ENCODE data around the gene GSG1L. TPM values are rescaled to one million over a fixed set of nuclear protein-coding genes. Genes with fewer than 3 reads are reported as not detected.

GSG1L gene
- total RNA-seq, 1 donor = not detected

GRCh38 chr16:27985981-27986380 lies 77.5 kb downstream of the GSG1L start:
- DNase-seq (ENCODE audit: insufficient read length, low spot score, missing footprints) = no peak
- H3K27me3 ChIP-seq (ENCODE audit: insufficient read depth, low read length) = peaks cover 16% of the 10 kb centered on the region
- no peaks in the 10 kb centered on the region for H3K9me3 ChIP-seq (ENCODE audit: low read depth, low read length)
- H4K20me1 ChIP-seq (ENCODE audit: insufficient read depth, low read length) = no peaks in the 10 kb centered on the region
- no peak for TF ChIP-seq CTCF (IDR thresholded peaks at IDR 0.05; ENCODE audit: extremely low read depth, low read depth, low read length)
- no peaks in the 10 kb centered on the region for H3K79me2 ChIP-seq (ENCODE audit: insufficient read depth, low read length)
- no peak overlapping the region for H3K27ac ChIP-seq (ENCODE audit: low read depth, low read length)
- H2AFZ ChIP-seq (ENCODE audit: low read length) = no peak overlapping the region
- H3K4me3 ChIP-seq (ENCODE audit: insufficient read depth, low read length) = no peak overlapping the region
- no peaks in the 10 kb centered on the region for H3K36me3 ChIP-seq (ENCODE audit: insufficient read depth, low read length)
- no peak overlapping the region for H3K4me2 ChIP-seq (ENCODE audit: insufficient read depth, low read length)
- no peaks in the 10 kb centered on the region for H3K4me1 ChIP-seq (ENCODE audit: insufficient read depth, low read length)

- H3K36me3 ChIP-seq (ENCODE audit: insufficient read depth, low read length) = no peaks in the 10 kb centered on the region
- no peak overlapping the region for H3K4me3 ChIP-seq (ENCODE audit: insufficient read depth, low read length)
- H2AFZ ChIP-seq (ENCODE audit: low read length) = no peak overlapping the region
- H3K27ac ChIP-seq (ENCODE audit: low read depth, low read length) = no peak overlapping the region
- no peak for TF ChIP-seq CTCF (IDR thresholded peaks at IDR 0.05; ENCODE audit: extremely low read depth, low read depth, low read length)
- no peaks in the 10 kb centered on the region for H4K20me1 ChIP-seq (ENCODE audit: insufficient read depth, low read length)
- H3K27me3 ChIP-seq (ENCODE audit: insufficient read depth, low read length) = peaks cover 25% of the 10 kb centered on the region
- H3K9me3 ChIP-seq (ENCODE audit: low read depth, low read length) = no peaks in the 10 kb centered on the region
- no peak for DNase-seq (ENCODE audit: insufficient read length, low spot score, missing footprints)
- H3K4me1 ChIP-seq (ENCODE audit: insufficient read depth, low read length) = no peaks in the 10 kb centered on the region
- no peak overlapping the region for H3K4me2 ChIP-seq (ENCODE audit: insufficient read depth, low read length)
- H3K79me2 ChIP-seq (ENCODE audit: insufficient read depth, low read length) = no peaks in the 10 kb centered on the region
Measured at GRCh38 chr16:27984121-27984520, 79.4 kb downstream of the GSG1L start.

DNA sequence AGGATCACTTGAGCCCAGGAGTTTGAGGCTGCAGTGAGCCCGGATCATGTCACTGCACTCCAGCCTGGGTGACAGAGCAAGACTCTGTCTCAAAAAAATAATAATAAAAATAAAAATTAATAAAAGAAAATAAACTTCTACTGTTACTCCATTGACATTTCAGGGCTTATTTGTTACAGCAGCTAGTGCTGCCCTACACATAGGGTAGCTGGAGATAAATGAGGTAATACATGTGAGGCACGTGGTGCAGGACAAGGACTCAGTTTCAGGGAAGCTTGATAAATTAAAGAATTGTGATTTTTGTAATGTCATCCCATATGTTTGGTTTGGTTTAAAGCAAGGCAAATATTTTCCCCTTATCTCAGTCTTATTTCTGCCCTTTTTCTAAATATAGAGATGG lies 80.3 kb downstream of the GSG1L start:
- Histone ChIP-seq H3K4me1 (ENCODE audit: insufficient read depth, low read length) (no peaks in the 10 kb centered on the region), H3K4me2 (ENCODE audit: insufficient read depth, low read length) (no peak overlapping the region), H3K79me2 (ENCODE audit: insufficient read depth, low read length) (no peaks in the 10 kb centered on the region), H3K9me3 (ENCODE audit: low read depth, low read length) (no peaks in the 10 kb centered on the region), H3K27me3 (ENCODE audit: insufficient read depth, low read length) (peaks cover 25% of the 10 kb centered on the region), H3K36me3 (ENCODE audit: insufficient read depth, low read length) (no peaks in the 10 kb centered on the region), H3K27ac (ENCODE audit: low read depth, low read length) (no peak overlapping the region), H3K4me3 (ENCODE audit: insufficient read depth, low read length) (no peak overlapping the region), H2AFZ (ENCODE audit: low read length) (no peak overlapping the region), H4K20me1 (ENCODE audit: insufficient read depth, low read length) (no peaks in the 10 kb centered on the region)
- DNase-seq (ENCODE audit: insufficient read length, low spot score, missing footprints) = no peak
- no peak for TF ChIP-seq CTCF (IDR thresholded peaks at IDR 0.05; ENCODE audit: extremely low read depth, low read depth, low read length)

DNA sequence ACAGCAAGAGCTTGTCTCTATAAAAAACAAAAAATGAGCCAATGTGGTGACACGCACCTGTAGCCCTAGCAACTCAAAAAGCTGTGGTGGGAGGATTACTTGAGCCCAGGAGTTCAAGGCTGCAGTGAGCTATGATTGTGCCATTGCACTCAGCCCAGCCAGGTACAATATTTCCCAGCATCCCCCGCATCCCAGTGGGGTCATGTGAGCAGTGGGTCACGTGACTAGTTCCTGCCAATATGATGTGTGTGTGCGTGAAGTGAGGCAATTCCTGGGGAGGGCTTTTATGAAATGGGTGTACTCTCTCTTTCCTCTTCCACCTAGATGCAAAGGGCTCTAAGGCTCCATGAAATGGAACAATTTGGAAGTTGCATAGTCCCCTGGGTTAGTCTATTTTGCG lies 81.3 kb downstream of the GSG1L start:
- Histone ChIP-seq H3K79me2 (ENCODE audit: insufficient read depth, low read length) (no peaks in the 10 kb centered on the region), H3K36me3 (ENCODE audit: insufficient read depth, low read length) (no peaks in the 10 kb centered on the region), H3K27me3 (ENCODE audit: insufficient read depth, low read length) (peaks cover 25% of the 10 kb centered on the region), H3K4me2 (ENCODE audit: insufficient read depth, low read length) (no peak overlapping the region), H3K4me1 (ENCODE audit: insufficient read depth, low read length) (peaks cover 7% of the 10 kb centered on the region), H4K20me1 (ENCODE audit: insufficient read depth, low read length) (no peaks in the 10 kb centered on the region), H3K27ac (ENCODE audit: low read depth, low read length) (no peak overlapping the region), H3K4me3 (ENCODE audit: insufficient read depth, low read length) (no peak overlapping the region), H2AFZ (ENCODE audit: low read length) (no peak overlapping the region), H3K9me3 (ENCODE audit: low read depth, low read length) (no peaks in the 10 kb centered on the region)
- no peak for DNase-seq (ENCODE audit: insufficient read length, low spot score, missing footprints)
- no peak for TF ChIP-seq CTCF (IDR thresholded peaks at IDR 0.05; ENCODE audit: extremely low read depth, low read depth, low read length)

All from osteoblast (primary cell).